Measurements from ENCODE around the gene CDH23. TPM values are rescaled to one million over a fixed set of nuclear protein-coding genes. Genes with fewer than 3 reads are reported as not detected.

The CDH23 gene
- total RNA-seq, 1 donor from 2014 or later, result 10.3 TPM

DNA sequence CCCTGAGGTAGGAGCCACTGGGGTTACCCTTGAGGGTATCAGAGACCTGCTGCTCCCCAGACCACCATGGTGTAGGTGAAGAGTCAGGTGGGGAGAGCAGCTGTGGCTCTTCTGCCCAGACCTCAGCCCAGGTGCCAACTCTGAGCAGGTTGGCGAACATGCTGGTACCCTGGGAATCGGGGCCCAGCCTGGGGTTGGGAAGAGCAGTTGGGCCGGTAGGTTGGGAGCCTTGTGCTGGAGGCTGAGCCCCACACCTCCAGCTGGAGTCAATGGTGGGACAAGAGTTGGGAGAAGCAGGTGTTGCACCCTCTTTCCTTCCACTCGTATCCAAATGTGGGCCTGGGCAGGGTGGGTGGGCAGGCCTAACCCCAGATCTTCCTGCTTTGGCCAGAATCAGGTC is 114.5 kb downstream of the CDH23 start:
- Histone ChIP-seq H3K9me3 (no peaks in the 10 kb centered on the region), H3K27me3 (no peaks in the 10 kb centered on the region), H3K36me3 (no peaks in the 10 kb centered on the region), H3K4me1 (no peaks in the 10 kb centered on the region), H3K27ac (no peak overlapping the region), H3K4me3 (no peak overlapping the region)
- DNase-seq (ENCODE audit: extremely low spot score in 2 of 2), result no peak
- intact Hi-C loops (cut with DNase I), result no loop called here
- TF ChIP-seq, protein P1, sequence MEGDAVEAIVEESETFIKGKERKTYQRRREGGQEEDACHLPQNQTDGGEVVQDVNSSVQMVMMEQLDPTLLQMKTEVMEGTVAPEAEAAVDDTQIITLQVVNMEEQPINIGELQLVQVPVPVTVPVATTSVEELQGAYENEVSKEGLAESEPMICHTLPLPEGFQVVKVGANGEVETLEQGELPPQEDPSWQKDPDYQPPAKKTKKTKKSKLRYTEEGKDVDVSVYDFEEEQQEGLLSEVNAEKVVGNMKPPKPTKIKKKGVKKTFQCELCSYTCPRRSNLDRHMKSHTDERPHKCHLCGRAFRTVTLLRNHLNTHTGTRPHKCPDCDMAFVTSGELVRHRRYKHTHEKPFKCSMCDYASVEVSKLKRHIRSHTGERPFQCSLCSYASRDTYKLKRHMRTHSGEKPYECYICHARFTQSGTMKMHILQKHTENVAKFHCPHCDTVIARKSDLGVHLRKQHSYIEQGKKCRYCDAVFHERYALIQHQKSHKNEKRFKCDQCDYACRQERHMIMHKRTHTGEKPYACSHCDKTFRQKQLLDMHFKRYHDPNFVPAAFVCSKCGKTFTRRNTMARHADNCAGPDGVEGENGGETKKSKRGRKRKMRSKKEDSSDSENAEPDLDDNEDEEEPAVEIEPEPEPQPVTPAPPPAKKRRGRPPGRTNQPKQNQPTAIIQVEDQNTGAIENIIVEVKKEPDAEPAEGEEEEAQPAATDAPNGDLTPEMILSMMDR (IDR thresholded peaks at IDR 0.05), result no peak
- TF ChIP-seq POLR2A (IDR thresholded peaks at IDR 0.05) (no peak), POLR2AphosphoS5 (IDR thresholded peaks at IDR 0.05; ENCODE audit: insufficient read depth in 1 of 2, low read depth in 1 of 2) (no peak)

GRCh38 chr10:71512312-71512711 is 115.6 kb downstream of the CDH23 start:
- Histone ChIP-seq H3K36me3 (no peaks in the 10 kb centered on the region), H3K27me3 (no peaks in the 10 kb centered on the region), H3K4me3 (no peak overlapping the region), H3K9me3 (no peaks in the 10 kb centered on the region), H3K27ac (no peak overlapping the region), H3K4me1 (no peaks in the 10 kb centered on the region)
- DNase-seq (ENCODE audit: extremely low spot score in 2 of 2), result no peak
- intact Hi-C loops (cut with DNase I), result no loop called here
- no peak for TF ChIP-seq POLR2A (IDR thresholded peaks at IDR 0.05)
- no peak for TF ChIP-seq POLR2AphosphoS5 (IDR thresholded peaks at IDR 0.05; ENCODE audit: insufficient read depth in 1 of 2, low read depth in 1 of 2)
- TF ChIP-seq, protein P1 (IDR thresholded peaks at IDR 0.05), result no peak

DNA sequence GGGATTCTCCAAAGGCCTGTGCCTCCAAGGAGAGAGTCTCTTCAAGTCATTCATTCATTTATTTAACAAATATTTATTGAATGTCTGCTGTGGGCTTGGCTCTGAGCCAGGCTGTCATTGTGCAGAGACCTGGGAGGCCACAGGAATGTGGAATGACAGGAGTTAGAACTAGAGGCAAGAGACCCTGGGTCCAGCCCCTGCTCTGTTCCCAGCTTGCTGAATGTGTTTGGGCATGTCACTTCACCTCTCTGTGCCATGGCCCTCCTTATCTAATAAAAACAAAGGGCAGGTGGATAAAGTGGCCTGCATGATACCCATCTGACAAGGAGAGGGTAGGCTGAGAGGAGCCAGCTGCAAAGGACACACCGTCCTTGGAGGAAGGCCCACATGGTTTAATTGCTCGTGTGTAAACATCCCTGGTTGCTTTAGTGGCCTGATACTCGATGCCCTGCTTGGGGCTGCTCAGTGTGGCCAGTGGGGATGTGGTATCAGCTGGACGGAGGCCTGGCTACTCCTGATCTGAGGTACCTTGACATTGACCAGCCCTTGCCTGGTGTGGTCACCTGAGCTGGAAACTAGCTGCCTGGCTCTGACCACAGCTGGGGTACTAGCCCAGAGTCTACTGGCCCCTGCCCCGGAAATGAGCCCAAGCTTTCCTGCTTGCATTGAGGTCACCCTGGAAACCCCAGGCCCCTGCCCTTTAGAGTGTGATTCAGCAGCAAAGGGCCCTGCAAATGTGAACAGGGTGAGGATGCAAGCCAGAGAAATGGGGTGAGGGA is 116.2 kb downstream of the CDH23 start:
- no peak overlapping the region for H3K4me3 ChIP-seq
- H3K27ac ChIP-seq, result no peak overlapping the region
- intact Hi-C loops (cut with DNase I), result no loop called here
- H3K36me3 ChIP-seq, result no peaks in the 10 kb centered on the region
- no peaks in the 10 kb centered on the region for H3K4me1 ChIP-seq
- TF ChIP-seq POLR2A (IDR thresholded peaks at IDR 0.05), result no peak
- TF ChIP-seq POLR2AphosphoS5 (IDR thresholded peaks at IDR 0.05; ENCODE audit: insufficient read depth in 1 of 2, low read depth in 1 of 2), result no peak
- TF ChIP-seq, protein P1 (IDR thresholded peaks at IDR 0.05), result no peak
- DNase-seq (ENCODE audit: extremely low spot score in 2 of 2), result no peak
- H3K9me3 ChIP-seq, result no peaks in the 10 kb centered on the region
- H3K27me3 ChIP-seq, result no peaks in the 10 kb centered on the region

DNA sequence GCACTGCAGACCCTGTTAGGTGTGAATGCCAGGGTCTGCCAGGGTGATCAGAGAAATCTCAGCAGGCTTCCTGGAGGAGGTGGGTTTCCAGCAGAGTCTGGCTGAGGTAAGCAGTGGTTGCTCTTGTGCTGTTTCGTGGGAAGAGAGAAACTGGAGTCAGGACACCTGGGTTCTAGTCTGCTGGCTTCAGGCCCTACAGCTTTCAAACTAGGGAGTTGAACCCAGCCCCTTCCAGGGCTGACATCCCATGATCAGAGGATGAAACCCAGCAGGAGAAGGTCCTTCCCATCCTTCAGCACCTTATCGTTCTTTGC is 116.8 kb downstream of the CDH23 start:
- no peak overlapping the region for H3K27ac ChIP-seq

DNA sequence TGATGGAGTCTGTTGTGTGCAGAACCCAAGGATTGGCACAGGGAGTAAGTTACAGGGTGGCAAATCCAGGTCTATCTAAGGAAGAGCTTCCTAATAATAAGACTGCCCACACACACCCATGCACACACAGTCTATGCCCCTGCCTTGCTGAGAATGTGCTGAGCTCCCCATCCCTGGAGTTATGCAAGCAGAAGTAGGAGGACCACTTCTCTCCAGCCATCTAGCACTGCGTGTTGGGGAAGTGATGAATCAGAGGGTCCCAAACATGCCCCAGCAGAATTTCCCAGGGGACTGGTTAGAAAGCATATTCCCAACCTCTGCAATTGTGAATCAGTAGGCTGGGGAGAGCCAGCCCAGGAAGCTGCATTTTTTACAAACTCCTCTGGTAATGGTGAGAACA is 117.2 kb downstream of the CDH23 start:
- Histone ChIP-seq H3K4me3 (no peak overlapping the region), H3K9me3 (no peaks in the 10 kb centered on the region), H3K27me3 (no peaks in the 10 kb centered on the region), H3K27ac (no peak overlapping the region), H3K36me3 (no peaks in the 10 kb centered on the region), H3K4me1 (no peaks in the 10 kb centered on the region)
- intact Hi-C loops (cut with DNase I), result no loop called here
- no peak for DNase-seq (ENCODE audit: extremely low spot score in 2 of 2)
- TF ChIP-seq, protein P1 (IDR thresholded peaks at IDR 0.05), result no peak
- TF ChIP-seq POLR2AphosphoS5 (IDR thresholded peaks at IDR 0.05; ENCODE audit: insufficient read depth in 1 of 2, low read depth in 1 of 2) (no peak), POLR2A (IDR thresholded peaks at IDR 0.05) (no peak)

More for the DNA sequence above, 116.8 kb downstream of the CDH23 start:
- H3K4me3 ChIP-seq, result no peak overlapping the region
- intact Hi-C loops (cut with DNase I), result no loop called here
- no peaks in the 10 kb centered on the region for H3K9me3 ChIP-seq
- TF ChIP-seq, protein P1 (IDR thresholded peaks at IDR 0.05), result no peak
- TF ChIP-seq POLR2A (IDR thresholded peaks at IDR 0.05) (no peak), POLR2AphosphoS5 (IDR thresholded peaks at IDR 0.05; ENCODE audit: insufficient read depth in 1 of 2, low read depth in 1 of 2) (no peak)
- no peak for DNase-seq (ENCODE audit: extremely low spot score in 2 of 2)
- no peaks in the 10 kb centered on the region for H3K36me3 ChIP-seq
- no peaks in the 10 kb centered on the region for H3K4me1 ChIP-seq
- no peaks in the 10 kb centered on the region for H3K27me3 ChIP-seq

Data from vagina (tissue), 2 donors.